IMR-90 (cell line): ENCODE data around the gene DCHS1. TPM values are rescaled to one million over a fixed set of nuclear protein-coding genes. Genes with fewer than 3 reads are reported as not detected.

Source experiments
- ATAC-seq: fragments of 200-7000 bp; cut with Tn5 transposase; 2 replicates; pipeline ENCODE4 v1.9.1; 2020; ENCODE audit warnings: low read depth, mild to moderate bottlenecking, moderate library complexity
- BruUV-seq: library from RNA; stranded (reverse); fragments of 400-500 nt; replicated peaks from 2 replicates; lab custom pipeline; 2021; lab: Mats Ljungman, UMichigan
- CTCF ChIA-PET: fragments of 300-600 bp; formaldehyde crosslinking; extraction: SDS; loops from one replicate; lab custom pipeline; 2021; ENCODE audit warnings: antibody characterized with exemption; lab: Yijun Ruan, JAX
- POLR2A ChIA-PET: fragments of 300-600 bp; sonication (Branson Sonifier 250); formaldehyde crosslinking; loops from one replicate; lab custom pipeline; 2022; ENCODE audit warnings: antibody characterized with exemption; ENCODE audit not compliant: unreplicated experiment; lab: Charles Lee
- DNase-seq: peaks from one replicate; pipeline ENCODE4 v3.0.0; 2013
- H2AFZ ChIP-seq: replicated peaks from 2 replicates; pipeline ENCODE3; 2013; ENCODE audit warnings: low read length, mild to moderate bottlenecking; ENCODE audit not compliant: poor library complexity
- H2AK5ac ChIP-seq: 2 replicates; pipeline ENCODE4 v1.6.1; 2013; ENCODE audit warnings: low read depth, low read length, inconsistent platforms
- H2AK9ac ChIP-seq: replicated peaks from 2 replicates; pipeline ENCODE3; 2013; ENCODE audit warnings: mild to moderate bottlenecking, low read depth, low read length, moderate library complexity; ENCODE audit not compliant: poor library complexity
- H2BK120ac ChIP-seq: 2 replicates; pipeline ENCODE4 v1.6.1; 2013; ENCODE audit warnings: low read depth, low read length, inconsistent platforms
- H2BK15ac ChIP-seq: 3 replicates; pipeline ENCODE4 v1.6.1; 2013; ENCODE audit warnings: low read depth, low read length, inconsistent platforms
- H2BK20ac ChIP-seq: 2 replicates; pipeline ENCODE4 v1.6.1; 2013; ENCODE audit warnings: low read depth, mild to moderate bottlenecking, inconsistent platforms, low read length, moderate library complexity
- H2BK5ac ChIP-seq: 2 replicates; pipeline ENCODE4 v1.6.1; 2013; ENCODE audit warnings: mild to moderate bottlenecking, low read depth, low read length, inconsistent platforms; ENCODE audit not compliant: poor library complexity, severe bottlenecking
- H3K14ac ChIP-seq: replicated peaks from 2 replicates; pipeline ENCODE4 v1.6.1; 2013; ENCODE audit warnings: low read depth, low read length, inconsistent platforms
- H3K18ac ChIP-seq: 2 replicates; pipeline ENCODE4 v1.6.1; 2013; ENCODE audit warnings: low read depth, low read length, control low read depth
- H3K23ac ChIP-seq: 2 replicates; pipeline ENCODE4 v1.6.1; 2013; ENCODE audit warnings: low read depth, low read length, inconsistent platforms
- H3K27ac ChIP-seq: 2 replicates; pipeline ENCODE4 v1.5.1; 2013; ENCODE audit warnings: mild to moderate bottlenecking, control low read depth, low read length; ENCODE audit not compliant: insufficient read depth
- H3K27me3 ChIP-seq: 2 replicates; pipeline ENCODE4 v1.6.1; 2013; ENCODE audit warnings: low read length; ENCODE audit not compliant: control insufficient read depth, insufficient read depth
- H3K36me3 ChIP-seq: 2 replicates; pipeline ENCODE4 v1.6.1; 2013; ENCODE audit warnings: low read length, mixed read lengths; ENCODE audit not compliant: control insufficient read depth, insufficient read depth
- H3K4ac ChIP-seq: 2 replicates; pipeline ENCODE4 v1.6.1; 2013; ENCODE audit warnings: low read depth, low read length, inconsistent platforms
- H3K4me1 ChIP-seq: 2 replicates; pipeline ENCODE4 v1.6.1; 2013; ENCODE audit warnings: low read length, mixed read lengths; ENCODE audit not compliant: control insufficient read depth, insufficient read depth
- H3K4me2 ChIP-seq: 2 replicates; pipeline ENCODE4 v1.6.1; 2013; ENCODE audit warnings: low read depth, mild to moderate bottlenecking, control low read depth, low read length, moderate library complexity
- H3K4me3 ChIP-seq: 2 replicates; pipeline ENCODE4 v1.5.1; 2013; ENCODE audit warnings: low read depth, mild to moderate bottlenecking, control low read depth, low read length, moderate library complexity; ENCODE audit not compliant: insufficient read depth
- H3K56ac ChIP-seq: 2 replicates; pipeline ENCODE4 v1.6.1; 2013; ENCODE audit warnings: low read length, inconsistent platforms; ENCODE audit not compliant: insufficient read depth; ENCODE audit errors: extremely low read depth
- H3K79me1 ChIP-seq, 2 experiments: 2 replicates each; pipeline ENCODE4 v1.6.1; 2013; ENCODE audit warnings: low read length in 2 of 2, inconsistent platforms in 1 of 2, low read depth in 1 of 2
- H3K9ac ChIP-seq: 2 replicates; pipeline ENCODE4 v1.6.1; 2013; ENCODE audit warnings: low read depth, low read length, control low read depth
- H3K9me1 ChIP-seq: 2 replicates; pipeline ENCODE4 v1.6.1; 2013; ENCODE audit warnings: low read length, inconsistent platforms; ENCODE audit not compliant: insufficient read depth
- H3K9me3 ChIP-seq: 2 replicates; pipeline ENCODE4 v1.6.1; 2013; ENCODE audit warnings: low read length; ENCODE audit not compliant: control insufficient read depth, insufficient read depth
- H4K20me1 ChIP-seq: 2 replicates; pipeline ENCODE4 v1.6.1; 2013; ENCODE audit warnings: low read length, inconsistent platforms; ENCODE audit not compliant: insufficient read depth
- H4K5ac ChIP-seq: 2 replicates; pipeline ENCODE4 v1.6.1; 2013; ENCODE audit warnings: mild to moderate bottlenecking, low read depth, low read length, control low read depth
- H4K8ac ChIP-seq, 2 experiments: 2 replicates each; pipeline ENCODE4 v1.6.1; 2013; ENCODE audit warnings: low read depth in 2 of 2, low read length in 2 of 2, control low read depth in 1 of 2, inconsistent platforms in 1 of 2
- H4K91ac ChIP-seq: 2 replicates; pipeline ENCODE4 v1.6.1; 2013; ENCODE audit warnings: low read depth, low read length, inconsistent platforms; ENCODE audit not compliant: insufficient read depth
- BHLHE40 ChIP-seq: fragments of 150-350 bp; IDR thresholded peaks from 2 replicates; pipeline ENCODE4 v1.6.1; 2016; ENCODE audit warnings: mild to moderate bottlenecking, low read depth, low read length
- CEBPB ChIP-seq: IDR thresholded peaks from 2 replicates; pipeline ENCODE4 v1.6.1; 2012; ENCODE audit warnings: low read depth, low read length, improper control_type of control experiment
- CHD1 ChIP-seq: IDR thresholded peaks from 2 replicates; pipeline ENCODE4 v1.6.1; 2012; ENCODE audit warnings: low read depth, low read length, improper control_type of control experiment
- CTCF ChIP-seq: conservative IDR thresholded peaks from 2 replicates; pipeline ENCODE4 v1.5.1; 2012; ENCODE audit warnings: mild to moderate bottlenecking, low read depth, low read length, improper control_type of control experiment
- FOS ChIP-seq: fragments of 150-350 bp; IDR thresholded peaks from 2 replicates; pipeline ENCODE4 v1.6.1; 2016; ENCODE audit warnings: low read depth, low read length
- MAFK ChIP-seq: IDR thresholded peaks from 2 replicates; pipeline ENCODE4 v1.6.1; 2012; ENCODE audit warnings: low read depth, low read length, improper control_type of control experiment
- MAZ ChIP-seq: IDR thresholded peaks from 2 replicates; pipeline ENCODE4 v1.6.1; 2012; ENCODE audit warnings: low read depth, mild to moderate bottlenecking, low read length, improper control_type of control experiment, moderate library complexity, borderline replicate concordance
- MXI1 ChIP-seq: IDR thresholded peaks from 2 replicates; pipeline ENCODE4 v1.6.1; 2012; ENCODE audit warnings: low read depth, mild to moderate bottlenecking, low read length, moderate library complexity, borderline replicate concordance
- NFE2L2 ChIP-seq: fragments of 150-350 bp; IDR thresholded peaks from 2 replicates; pipeline ENCODE4 v1.6.1; 2016; ENCODE audit warnings: low read depth, mild to moderate bottlenecking, low read length
- RFX5 ChIP-seq: IDR thresholded peaks from 2 replicates; pipeline ENCODE4 v1.8.0; 2012; ENCODE audit warnings: low read depth, mild to moderate bottlenecking, low read length, moderate library complexity
- SMC3 ChIP-seq: fragments of 150-350 bp; IDR thresholded peaks from 2 replicates; pipeline ENCODE4 v1.6.1; 2016; ENCODE audit warnings: low read depth, mild to moderate bottlenecking, antibody characterized with exemption, low read length, moderate library complexity
- WGBS, 2 experiments: methylation state at CpG; one replicate each; pipeline versions ENCODE4 v1.1.5 to v1.1.7; 2013; ENCODE audit warnings: missing lambda C conversion rate in 2 of 2; ENCODE audit not compliant: insufficient read length in 1 of 2; ENCODE audit errors: extremely low coverage in 2 of 2; 5-methylcytosine and 5-hydroxymethylcytosine counted together
- dilution Hi-C: fragments of 300-500 bp; cut with HindIII; formaldehyde crosslinking; loops from one replicate; pipeline ENCODE4 v1.14.3; 2018; ENCODE audit warnings: low sequenced_read_pairs; ENCODE audit not compliant: unreplicated experiment
- in situ Hi-C: fragments of 300-500 bp; cut with MboI; formaldehyde crosslinking; loops from 3 replicates; pipeline ENCODE4 v1.14.3; 2019; ENCODE audit warnings: low sequenced_read_pairs, inconsistent platforms, mixed read lengths
- intact Hi-C: fragments of 100-400 bp; cut with micrococcal nuclease; formaldehyde crosslinking; loops from 2 replicates; pipeline ENCODE4 v1.10.0; 2022
- polyA plus RNA-seq, 3 experiments: library from polyadenylated mRNA; depleted of rRNA; stranded (reverse); fragments of >200 nt; gene quantifications; 2 replicates each; pipeline ENCODE4 v1.2.3, GENCODE V29; 2012; ENCODE audit warnings: low replicate concordance in 1 of 3
- total RNA-seq: library from RNA; depleted of rRNA; stranded (reverse); fragments of >200 nt; gene quantifications from 2 replicates; pipeline ENCODE4 v1.2.3, GENCODE V29; 2012
- TF ChIP-seq, protein P1 (sequence below): fragments of 150-350 bp; IDR thresholded peaks from 2 replicates; pipeline ENCODE4 v1.6.1; 2016; ENCODE audit warnings: low read depth, mild to moderate bottlenecking, low read length, moderate library complexity, borderline replicate concordance
- TF ChIP-seq, protein P2 (sequence below): fragments of 150-350 bp; IDR thresholded peaks from 2 replicates; pipeline ENCODE4 v1.6.1; 2017; ENCODE audit warnings: mild to moderate bottlenecking, antibody characterized with exemption, low read length, low read depth

The DCHS1 gene
- total and polyA plus RNA-seq, 2 of the 4 experiments (the other 2 are of a cell fraction) = 1.4 to 3.3 TPM

- ChIA-PET POLR2A (no interaction called here), CTCF (no interaction called here)
- Histone ChIP-seq H2BK120ac (no peak overlapping the region), H2BK15ac (no peak overlapping the region), H3K36me3 (0 out of 2 replicates have a peak, but pooled peaks cover 1% of the 10 kb centered on the region), H3K79me1 (no peaks in the 10 kb centered on the region), H2AK5ac (no peak overlapping the region), H3K56ac (no peak overlapping the region), H3K14ac (no peak overlapping the region), H4K8ac (no peak overlapping the region), H3K4me1 (no peaks in the 10 kb centered on the region), H3K18ac (no peak overlapping the region), H3K27ac (no peak overlapping the region), H4K20me1 (no peaks in the 10 kb centered on the region; the same call in 1 of the 2 replicates), H3K27me3 (no peaks in the 10 kb centered on the region), H3K9me3 (peaks cover 2% of the 10 kb centered on the region; the same call in 1 of the 2 replicates), H3K4me3 (no peak overlapping the region), H3K23ac (no peak overlapping the region), H4K5ac (no peak overlapping the region), H2BK20ac (no peak overlapping the region), H2AFZ (no peak overlapping the region), H4K91ac (no peak overlapping the region), H3K4ac (no peak overlapping the region), H3K4me2 (no peak overlapping the region), H3K9me1 (no peaks in the 10 kb centered on the region), H2BK5ac (no peak overlapping the region), H2AK9ac (no peak overlapping the region), H3K9ac (no peak overlapping the region)
- in situ Hi-C loops (no loop called here), dilution Hi-C loops (no loop called here), intact Hi-C loops (no loop called here)
- BruUV-seq = no TSS peak
- DNase-seq (no peak), ATAC-seq (no peak)
- WGBS, 2 experiments = 87% methylated on average over 8 of the region's 25 CpGs; no CpG with 5 or more reads in 1 of the 2 experiments
- TF ChIP-seq, protein P1, sequence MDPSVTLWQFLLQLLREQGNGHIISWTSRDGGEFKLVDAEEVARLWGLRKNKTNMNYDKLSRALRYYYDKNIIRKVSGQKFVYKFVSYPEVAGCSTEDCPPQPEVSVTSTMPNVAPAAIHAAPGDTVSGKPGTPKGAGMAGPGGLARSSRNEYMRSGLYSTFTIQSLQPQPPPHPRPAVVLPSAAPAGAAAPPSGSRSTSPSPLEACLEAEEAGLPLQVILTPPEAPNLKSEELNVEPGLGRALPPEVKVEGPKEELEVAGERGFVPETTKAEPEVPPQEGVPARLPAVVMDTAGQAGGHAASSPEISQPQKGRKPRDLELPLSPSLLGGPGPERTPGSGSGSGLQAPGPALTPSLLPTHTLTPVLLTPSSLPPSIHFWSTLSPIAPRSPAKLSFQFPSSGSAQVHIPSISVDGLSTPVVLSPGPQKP = no peak
- no peak for TF ChIP-seq NFE2L2
- no peak for TF ChIP-seq BHLHE40
- TF ChIP-seq RFX5 = no peak
- no peak for TF ChIP-seq CHD1
- no peak for TF ChIP-seq CTCF
- no peak for TF ChIP-seq MAZ
- no peak for TF ChIP-seq FOS
- no peak for TF ChIP-seq MXI1
- no peak for TF ChIP-seq SMC3
- TF ChIP-seq MAFK = no peak
- TF ChIP-seq CEBPB = no peak
- TF ChIP-seq, protein P2, sequence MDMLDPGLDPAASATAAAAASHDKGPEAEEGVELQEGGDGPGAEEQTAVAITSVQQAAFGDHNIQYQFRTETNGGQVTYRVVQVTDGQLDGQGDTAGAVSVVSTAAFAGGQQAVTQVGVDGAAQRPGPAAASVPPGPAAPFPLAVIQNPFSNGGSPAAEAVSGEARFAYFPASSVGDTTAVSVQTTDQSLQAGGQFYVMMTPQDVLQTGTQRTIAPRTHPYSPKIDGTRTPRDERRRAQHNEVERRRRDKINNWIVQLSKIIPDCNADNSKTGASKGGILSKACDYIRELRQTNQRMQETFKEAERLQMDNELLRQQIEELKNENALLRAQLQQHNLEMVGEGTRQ = no peak
Measured at GRCh38 chr11:6586434-6587359, 68.9 kb downstream of the DCHS1 start.
